ENCODE data around the gene HHLA2.

HHLA2 gene

DNA sequence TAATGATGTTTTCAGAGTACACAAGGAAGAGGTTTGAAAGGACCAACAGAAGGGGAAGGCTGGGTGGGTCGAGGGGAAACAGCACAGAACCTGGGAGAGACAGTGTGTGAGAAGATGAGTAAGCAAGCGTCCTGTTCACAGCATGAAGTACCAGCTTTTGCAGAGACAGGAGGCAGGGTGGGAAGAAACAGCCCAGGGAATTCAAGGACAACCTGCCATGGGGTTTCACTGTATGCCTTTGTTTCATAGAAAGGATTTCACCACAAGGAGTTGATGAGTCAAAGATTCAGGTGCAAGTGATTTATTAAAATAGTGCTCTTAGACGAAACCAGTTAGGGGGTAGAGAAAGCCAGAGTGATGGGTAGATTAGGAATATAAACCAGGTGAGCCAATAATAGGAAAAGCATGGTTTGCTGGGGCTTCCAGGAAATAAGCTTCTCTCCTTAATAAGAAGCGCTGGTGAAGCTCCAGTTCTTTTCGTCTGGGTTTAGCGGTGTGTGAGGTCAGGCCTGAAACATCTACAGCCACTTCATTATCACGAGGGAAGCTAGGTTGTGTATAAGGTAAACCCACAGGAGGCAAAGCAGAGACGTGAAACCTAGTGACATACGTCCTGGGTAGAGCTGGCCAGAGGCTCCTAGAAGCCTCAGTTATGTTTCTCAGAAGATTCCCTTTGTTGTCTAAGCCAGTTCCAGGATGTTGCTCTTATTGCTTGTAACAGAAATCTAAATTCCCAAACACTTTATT, 3.9 kb downstream of the HHLA2 start:
- no peak for DNase-seq

DNA sequence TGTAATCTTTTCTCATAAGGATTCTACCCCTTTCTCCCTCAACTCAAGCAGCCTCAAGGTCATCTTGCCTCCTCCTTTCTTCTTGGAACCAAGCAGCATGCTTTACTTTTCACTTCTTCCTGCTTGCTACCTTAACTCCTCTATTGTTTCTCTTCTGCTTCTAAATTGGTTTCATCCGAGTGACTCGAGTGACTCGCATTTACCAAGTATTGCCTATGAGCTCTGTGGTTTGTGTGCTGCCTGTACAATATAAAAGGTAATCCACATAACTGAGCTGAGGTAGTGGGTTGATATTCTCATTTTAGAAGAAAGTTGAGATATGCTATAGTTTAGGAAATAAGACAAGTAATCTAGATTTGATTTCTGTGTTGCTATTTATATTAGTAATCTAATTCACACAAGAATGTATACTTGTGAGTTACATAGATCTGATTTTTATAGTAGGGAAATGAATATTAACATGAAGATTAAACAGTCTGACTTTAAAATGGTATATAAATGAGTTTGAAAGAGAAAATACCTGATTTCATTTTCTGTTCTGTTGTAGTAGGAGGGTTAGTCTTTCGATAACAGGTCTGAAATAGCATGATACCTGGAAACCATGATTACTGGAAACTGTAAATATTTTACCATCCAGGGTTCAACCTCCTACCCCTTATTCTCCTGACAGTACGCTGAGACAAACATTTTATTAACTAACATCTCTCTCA, 5.5 kb downstream of the HHLA2 start:
- DNase-seq, result no peak

DNA sequence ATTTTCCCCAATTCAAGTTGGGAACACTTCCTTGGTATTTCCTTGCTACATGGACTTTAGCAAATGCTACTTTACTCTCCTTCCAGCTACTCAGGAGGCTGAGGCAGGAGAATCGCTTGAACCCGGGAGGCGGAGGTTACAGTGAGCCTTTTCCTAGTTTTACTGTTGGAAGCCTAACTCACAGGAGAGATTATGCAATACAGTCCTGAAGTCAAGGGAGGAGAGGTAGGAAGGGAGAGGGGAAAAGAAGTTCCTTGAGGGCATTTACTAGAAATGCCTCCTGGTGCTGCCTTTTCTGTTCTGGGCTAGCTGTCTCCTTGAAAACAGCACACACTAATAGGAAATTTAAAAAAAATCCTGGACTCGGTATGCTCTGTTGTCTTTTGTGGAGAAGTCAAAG, 6.2 kb downstream of the HHLA2 start:
- no peak for DNase-seq

GRCh38 chr3:108305484-108306172, 9.3 kb downstream of the HHLA2 start:
- no peak for DNase-seq

DNA sequence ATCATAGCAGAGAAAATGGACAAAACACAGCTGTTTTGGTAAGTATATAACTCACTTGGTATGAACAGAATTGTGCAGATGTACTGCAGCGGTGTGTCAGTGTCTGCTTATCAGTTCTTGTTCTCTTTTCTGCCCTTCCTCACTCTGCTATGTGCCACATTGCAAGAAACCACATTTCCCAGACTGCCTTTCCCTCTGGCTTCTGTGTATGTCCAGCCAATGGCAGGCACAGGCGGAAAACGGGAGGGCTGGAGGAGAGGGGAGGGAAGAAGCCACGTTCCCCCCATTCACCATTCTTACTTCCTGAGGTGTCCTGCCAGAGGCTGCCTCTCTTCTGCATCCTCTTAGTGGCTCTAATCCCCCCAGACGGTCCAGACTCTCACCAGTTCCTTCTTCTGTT, 15.4 kb downstream of the HHLA2 start:
- DNase-seq, result no peak

GRCh38 chr3:108312656-108313055, 16.3 kb downstream of the HHLA2 start:
- DNase-seq, result no peak

- no peak for DNase-seq
These were observed 19.5 kb downstream of the HHLA2 start for GRCh38 chr3:108315767-108316301.

DNA sequence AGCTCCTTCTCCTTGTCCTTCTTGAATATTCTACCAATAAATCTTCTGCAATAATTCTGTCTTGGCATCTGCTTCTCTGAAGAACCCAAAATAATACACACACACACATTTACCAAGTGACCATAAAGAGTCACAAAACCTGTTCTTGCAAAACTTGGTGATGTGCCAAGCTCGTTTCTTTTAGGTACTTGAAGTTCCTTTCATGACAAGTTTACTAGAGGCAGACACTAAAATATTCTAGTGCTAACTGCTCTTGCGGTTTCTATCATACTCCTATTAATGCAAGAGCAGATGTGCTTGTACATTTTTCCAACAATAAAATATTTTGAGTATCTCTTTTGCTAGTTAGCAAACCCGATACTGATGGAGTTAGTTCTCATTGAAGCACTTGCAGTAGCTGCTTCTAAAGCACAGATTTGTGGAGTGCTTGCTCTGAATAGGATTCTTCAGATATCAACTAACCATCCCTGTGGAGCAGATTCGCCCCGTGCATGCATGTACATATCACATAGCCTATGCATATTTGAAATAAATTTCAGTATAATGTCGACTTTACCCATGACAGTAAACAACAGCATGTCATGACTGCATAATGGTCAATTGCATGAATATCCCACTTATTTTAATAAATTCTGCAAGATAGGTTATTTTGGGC, 23.2 kb downstream of the HHLA2 start:
- DNase-seq, result no peak

DNA sequence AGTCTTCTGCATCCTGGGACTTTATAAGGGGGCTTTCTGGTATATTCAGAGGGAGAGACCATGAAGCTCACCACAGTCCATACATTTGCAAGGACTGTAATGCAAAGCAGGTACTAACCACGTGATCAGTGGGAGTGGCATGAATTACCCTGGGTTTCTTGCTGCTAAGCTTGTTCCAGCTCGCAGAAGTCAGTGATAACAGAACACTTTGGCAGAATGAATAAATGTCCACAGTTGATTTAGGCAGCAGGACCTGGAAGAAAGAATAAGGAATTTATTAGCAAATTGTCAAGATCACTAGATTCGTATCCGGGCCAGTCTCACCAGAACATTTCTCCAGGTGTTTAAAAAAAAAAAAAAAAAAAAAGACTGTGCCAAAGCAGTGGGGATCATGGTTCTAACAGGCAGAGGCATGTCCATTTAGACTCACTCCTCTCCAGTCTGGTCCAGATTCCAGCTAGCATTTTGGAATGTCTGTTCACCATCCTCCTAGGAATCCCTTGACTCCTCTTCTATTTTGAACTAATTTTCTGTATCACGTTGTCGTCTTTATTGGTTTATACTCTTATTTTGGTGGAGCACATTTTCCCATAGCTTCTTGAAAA, 24.5 kb downstream of the HHLA2 start:
- DNase-seq, result no peak

- DNase-seq, result no peak
These were observed 26.0 kb downstream of the HHLA2 start for GRCh38 chr3:108322352-108322751.

DNA sequence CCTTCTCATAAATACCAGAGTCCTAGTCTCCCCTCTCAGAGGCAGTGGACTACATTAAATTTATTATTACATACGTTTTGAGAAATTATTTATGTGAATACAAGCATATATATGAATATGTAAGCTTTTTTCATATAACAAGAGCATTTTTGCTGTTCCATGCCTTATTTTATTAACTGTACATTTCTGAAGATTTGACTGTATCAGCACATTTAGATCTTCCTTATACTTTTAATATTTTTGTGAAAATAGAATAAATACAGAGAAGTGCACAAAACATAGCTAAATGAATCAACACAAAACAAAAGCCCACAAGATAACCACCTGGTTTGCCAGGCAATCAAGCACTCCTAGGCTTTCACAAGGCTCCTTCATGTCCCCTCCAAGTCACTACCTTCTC, 27.8 kb downstream of the HHLA2 start:
- DNase-seq, result no peak

DNA sequence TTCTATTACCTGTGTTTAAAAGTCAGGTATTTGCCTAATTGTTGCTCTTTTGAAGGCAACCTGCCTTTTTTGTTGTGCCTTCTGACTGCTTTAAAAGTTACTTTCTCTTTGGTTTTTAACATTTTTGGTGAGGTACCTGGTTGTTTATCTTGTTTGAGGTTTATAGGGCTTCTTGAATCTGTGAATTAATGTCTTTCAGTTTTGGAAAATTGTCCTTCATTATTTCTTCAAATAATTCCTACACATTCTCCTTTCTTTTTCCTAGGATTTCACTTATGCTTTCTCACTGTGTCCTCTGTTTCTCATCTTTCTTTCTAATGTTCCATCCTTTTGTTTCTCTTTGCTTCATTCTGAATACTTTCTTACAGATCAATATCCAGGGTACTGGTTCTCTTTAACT, 30.8 kb downstream of the HHLA2 start:
- no peak for DNase-seq

DNA sequence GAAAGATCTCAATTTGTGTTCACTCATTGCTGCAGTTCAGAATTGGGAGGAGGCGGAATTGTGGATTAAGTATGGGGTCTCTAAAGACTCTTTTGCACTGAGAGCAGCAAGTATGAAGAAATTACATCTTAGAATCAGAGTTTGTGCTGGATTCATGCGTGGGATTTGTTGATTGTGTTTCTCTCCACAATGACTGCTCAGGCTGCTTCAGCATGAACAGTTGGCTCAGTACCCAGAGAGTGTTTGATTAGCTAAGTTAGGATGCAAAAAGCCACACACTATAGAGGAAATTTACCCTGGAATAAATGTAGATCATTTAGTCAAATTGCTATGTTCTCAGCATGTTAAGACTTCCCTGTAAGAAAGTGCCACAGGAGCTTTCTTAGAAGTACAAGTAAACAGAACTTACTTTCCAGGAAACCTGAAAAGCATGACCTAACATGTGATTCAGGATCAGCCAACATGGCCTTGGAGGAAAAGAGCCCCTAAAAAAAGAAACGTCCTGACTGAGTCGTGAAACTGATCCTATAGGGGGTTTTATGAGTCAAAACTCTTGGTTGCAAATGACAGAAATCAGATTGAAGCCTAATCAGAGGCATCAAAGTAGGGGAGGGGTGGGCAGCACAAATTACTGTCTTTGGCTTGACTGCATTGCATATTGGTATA, 32.6 kb downstream of the HHLA2 start:
- no peak for DNase-seq

GRCh38 chr3:108329508-108329907, 33.2 kb downstream of the HHLA2 start:
- DNase-seq, result no peak

DNA sequence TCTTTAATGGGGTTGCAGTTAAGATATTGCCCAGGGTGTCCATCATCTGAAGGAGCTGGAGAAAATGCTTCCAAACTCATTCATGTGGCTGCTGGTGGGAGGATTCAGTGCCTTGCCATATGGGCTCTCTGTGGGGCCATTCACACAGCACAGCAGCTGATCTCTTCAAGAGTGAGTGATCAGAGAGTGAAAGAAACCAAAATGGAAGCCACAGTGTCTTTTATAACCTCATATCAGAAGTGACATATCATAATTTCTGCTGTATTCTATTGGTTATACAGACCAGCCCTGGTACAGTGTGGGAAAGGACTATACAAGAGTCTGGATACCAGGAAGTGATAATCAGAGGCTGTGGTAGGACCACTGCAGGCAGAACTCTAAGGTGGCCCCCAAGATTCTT, 33.6 kb downstream of the HHLA2 start:
- DNase-seq, result no peak

GRCh38 chr3:108331792-108332191, 35.4 kb downstream of the HHLA2 start:
- DNase-seq, result no peak

DNA sequence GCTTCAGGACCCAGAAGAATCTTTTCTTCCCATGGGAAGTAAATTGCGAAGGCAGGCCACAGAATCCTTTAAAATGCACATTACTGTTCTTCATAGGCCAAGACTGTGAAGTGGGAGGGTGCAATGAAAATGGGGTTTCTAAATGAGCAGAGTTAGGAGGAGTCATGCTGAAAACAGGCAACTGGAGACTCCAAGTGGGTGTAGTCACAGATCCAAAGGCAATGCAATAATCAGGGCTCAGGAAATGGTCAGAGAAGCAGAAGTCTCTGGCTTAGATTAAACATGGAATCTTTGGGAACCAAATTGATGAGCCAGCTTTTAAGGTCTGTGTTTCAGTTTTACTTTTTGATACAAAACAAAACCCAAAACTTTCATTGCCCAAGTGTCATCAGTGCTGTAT, 37.6 kb downstream of the HHLA2 start:
- DNase-seq, result no peak

DNA sequence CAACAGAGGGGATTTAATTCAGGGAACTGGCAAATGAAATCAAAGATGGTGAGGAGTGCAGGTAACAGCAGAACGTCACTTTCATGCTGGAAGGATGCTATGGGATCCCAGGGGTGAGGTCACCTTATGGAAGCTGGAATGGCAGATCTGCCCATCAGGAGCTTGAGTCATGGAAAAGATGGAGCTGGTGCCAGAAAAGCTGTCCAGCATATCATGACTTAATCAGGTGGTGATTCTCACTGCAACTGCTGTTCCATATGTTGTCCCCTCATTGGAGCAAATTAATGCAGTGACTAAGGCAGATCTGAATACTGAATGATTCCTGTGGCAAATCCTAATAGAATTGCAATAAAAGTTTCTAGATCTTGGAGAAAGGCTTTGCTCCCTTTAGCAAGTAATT, 38.4 kb downstream of the HHLA2 start:
- no peak for DNase-seq

DNA sequence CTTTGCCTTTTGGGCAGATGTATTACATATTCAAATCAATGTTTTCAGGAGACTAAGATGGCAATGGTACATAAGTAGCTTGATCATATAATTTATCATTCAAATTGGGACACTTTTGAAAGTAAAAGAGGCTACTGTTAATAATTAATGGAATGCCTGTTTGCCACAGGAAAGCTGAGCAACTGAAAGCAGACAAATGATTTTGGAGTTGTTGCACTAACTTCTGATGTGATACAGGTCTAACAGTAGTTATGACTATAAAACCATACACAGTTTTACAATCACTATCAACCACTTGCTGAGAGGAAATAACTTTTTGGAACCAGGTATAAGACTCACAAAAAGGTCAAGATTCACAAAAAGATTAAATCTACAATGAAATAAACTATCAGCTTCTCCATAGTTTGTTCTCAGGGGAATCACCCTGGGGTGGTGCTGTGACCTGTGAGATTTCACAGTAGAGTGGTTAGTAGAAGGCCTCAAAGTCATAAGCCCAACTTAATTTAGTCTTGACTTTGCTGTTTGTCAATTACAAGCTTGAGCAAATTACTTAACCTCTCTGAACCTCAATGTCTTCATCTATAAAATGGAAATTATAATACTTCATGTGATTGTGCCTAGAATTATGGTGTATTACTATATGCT, 42.7 kb downstream of the HHLA2 start:
- DNase-seq, result no peak

DNA sequence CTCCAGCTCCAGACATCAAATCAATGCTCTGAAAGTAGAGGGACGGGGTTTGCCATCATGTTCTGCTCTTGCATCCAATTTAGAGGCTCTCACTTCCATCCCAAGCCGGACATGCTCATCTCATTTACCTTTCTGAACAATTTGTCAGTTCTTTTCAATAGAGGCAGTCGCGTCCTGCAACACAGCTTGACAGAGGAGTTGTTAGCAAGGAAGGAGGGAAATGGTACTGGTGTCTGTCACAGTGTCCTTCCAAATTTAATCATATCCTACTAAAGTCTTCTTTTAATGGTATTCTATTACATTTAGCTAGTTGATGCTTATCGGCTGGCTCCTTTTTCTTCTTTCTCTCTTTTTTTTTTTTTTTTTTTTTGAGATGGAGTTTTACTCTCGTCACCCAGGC, 45.6 kb downstream of the HHLA2 start:
- DNase-seq, result no peak

DNA sequence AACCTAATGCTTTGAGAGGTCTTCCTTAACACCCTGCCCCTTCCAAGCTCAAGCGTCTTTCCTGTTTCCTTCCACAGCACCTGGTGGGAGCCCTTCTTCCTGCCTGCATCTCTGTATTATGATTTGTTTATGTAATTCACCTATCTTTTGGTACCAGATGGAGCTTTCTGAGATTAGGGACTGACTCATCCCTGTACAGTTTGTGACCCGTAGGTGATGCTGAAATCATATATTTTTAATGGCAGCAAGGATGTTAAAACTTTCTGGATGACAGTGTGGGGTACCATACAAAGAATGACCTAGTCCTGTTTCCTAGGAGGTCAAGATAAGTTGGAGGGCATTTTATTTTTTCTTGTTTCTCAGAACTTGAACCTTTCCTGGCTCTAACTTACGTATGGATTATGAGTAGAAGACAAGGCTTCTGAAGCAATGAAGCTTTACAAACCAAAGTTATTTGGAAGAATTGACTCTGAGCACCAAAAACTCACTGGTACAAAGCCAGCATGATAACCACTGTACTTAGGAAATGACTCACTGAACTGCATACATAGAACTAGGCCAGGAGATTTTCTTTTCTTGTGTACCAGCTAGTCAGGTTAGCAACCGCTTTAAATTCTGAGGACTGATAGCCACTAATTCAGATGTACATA, 46.6 kb downstream of the HHLA2 start:
- no peak for DNase-seq
